ENCODE data around the gene ANKRD53. TPM values are rescaled to one million over a fixed set of nuclear protein-coding genes. Genes with fewer than 3 reads are reported as not detected.

Gene ANKRD53
- polyA plus RNA-seq (2013, experiment 1 of 2), result 0.33 TPM
- 0.35 TPM for polyA plus RNA-seq (2013, experiment 2 of 2)

DNA sequence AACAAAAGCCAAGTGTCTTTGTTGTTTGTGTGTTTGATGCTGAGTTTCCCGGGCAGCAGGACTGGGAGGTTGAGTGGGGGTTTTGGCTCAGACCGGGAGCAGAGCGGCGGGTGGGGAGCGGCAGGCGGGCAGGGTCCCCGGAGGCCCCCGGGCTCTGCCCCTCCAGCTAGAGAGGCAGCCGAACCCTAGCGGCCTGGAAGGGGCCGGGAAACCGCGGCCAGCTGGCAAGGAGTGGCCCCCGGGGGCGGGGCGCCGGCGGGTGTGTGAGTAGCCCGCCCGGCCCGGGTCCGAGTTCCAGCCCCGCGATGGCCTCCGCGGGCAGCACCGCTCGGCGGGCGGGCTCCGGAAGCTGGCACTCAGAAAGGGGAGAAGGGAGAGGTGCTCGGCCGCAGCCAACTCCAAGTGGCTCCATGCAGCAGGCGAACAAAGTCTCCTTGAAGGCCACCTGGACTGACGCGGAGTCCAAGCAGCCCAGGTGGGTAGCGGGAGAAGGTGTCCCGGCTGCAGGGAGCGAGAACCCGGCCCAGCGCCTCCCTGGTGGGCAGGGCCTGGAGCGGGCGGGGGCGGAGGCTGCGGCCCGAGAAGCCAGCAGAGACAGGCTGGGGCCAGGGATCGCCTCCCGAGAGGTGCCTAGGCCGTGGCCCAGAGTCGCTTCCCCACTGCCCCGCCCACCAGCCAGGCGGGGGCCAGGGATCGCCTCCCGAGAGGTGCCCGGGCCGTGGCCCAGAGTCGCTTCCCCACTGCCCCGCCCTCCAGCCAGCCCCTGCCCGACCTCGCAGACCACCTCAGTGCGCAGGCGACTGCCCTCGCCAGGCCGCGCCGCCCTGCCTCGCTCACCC is at the start of gene ANKRD53:
TSS of gene ANKRD53 (plus strand) at position 290 of the 839 bp plus-strand sequence. CDS start at position 306, 16 bp downstream.
- peak; percentile 51 for DNase-seq (ENCODE audit: low spot score)
- no peaks in the 10 kb centered on the region for H3K9me3 ChIP-seq (replicated peaks in 1 of 2; ENCODE audit: control insufficient read depth in 2 of 2, insufficient read depth in 1 of 2, low read depth in 1 of 2, low read length in 2 of 2)
- H3K14ac ChIP-seq (ENCODE audit: low read length), result no peak within 1 kb of the TSS
- H3K23ac ChIP-seq (ENCODE audit: low read depth, low read length, poor library complexity), result peak within 1 kb of the TSS; percentile 25
- no peak within 1 kb of the TSS for H2AFZ ChIP-seq (ENCODE audit: low read length)
- H2AK5ac ChIP-seq (ENCODE audit: low read depth, low read length), result peak within 1 kb of the TSS; percentile 28
- H2BK12ac ChIP-seq (ENCODE audit: low read length), result no peak within 1 kb of the TSS
- peaks cover 0 to 7% (median 0%) of the 10 kb centered on the region in 3 experiments for H3K27me3 ChIP-seq (ENCODE audit: control insufficient read depth in 3 of 3, insufficient read depth in 3 of 3, low read depth in 1 of 3, low read length in 3 of 3)
- no peaks in the 10 kb centered on the region for H3K79me1 ChIP-seq (ENCODE audit: low read depth, low read length)
- no peaks in the 10 kb centered on the region for H3K36me3 ChIP-seq (replicated peaks in 1 of 2; ENCODE audit: control insufficient read depth in 2 of 2, insufficient read depth in 2 of 2, low read length in 2 of 2)
- peak within 1 kb of the TSS; percentile 18 for H3K4ac ChIP-seq (ENCODE audit: low read length)
- no CpG with 5 or more reads among the region's 67 CpGs for WGBS, 2 donors (ENCODE audit: extremely low coverage in 2 of 2, insufficient read length in 2 of 2, insufficient replicate concordance in 1 of 2)
- H3K18ac ChIP-seq (ENCODE audit: low read length), result peak within 1 kb of the TSS; percentile 95
- H3K4me3 ChIP-seq (ENCODE audit: low read length in 2 of 2), result peak within 1 kb of the TSS in 1 of 2 donors; percentile 79
- H3K27ac ChIP-seq (replicated peaks; ENCODE audit: low read length), result no peak within 1 kb of the TSS
- peaks cover 5 to 11% of the 10 kb centered on the region in 2 donors for H3K4me1 ChIP-seq (ENCODE audit: control insufficient read depth in 2 of 2, insufficient read depth in 1 of 2, low read depth in 1 of 2, low read length in 2 of 2)
- peak within 1 kb of the TSS; percentile 100 for H3K4me2 ChIP-seq (ENCODE audit: insufficient read depth, low read length, poor library complexity, severe bottlenecking)
- H3K9ac ChIP-seq (ENCODE audit: low read depth, low read length, poor library complexity), result peak within 1 kb of the TSS; percentile 85
- H2BK15ac ChIP-seq (ENCODE audit: low read length), result no peak within 1 kb of the TSS
- no peak within 1 kb of the TSS for H2BK5ac ChIP-seq (ENCODE audit: low read length)
- peak within 1 kb of the TSS; percentile 9 for H2BK120ac ChIP-seq (ENCODE audit: low read depth, low read length)
- no peak within 1 kb of the TSS for H4K91ac ChIP-seq (ENCODE audit: low read depth, low read length, poor library complexity)
- H4K8ac ChIP-seq (ENCODE audit: low read depth, low read length), result no peak within 1 kb of the TSS

GRCh38 chr2:70930371-70931329 is 47.8 kb upstream of the ANKRD53 start:
- no peak overlapping the region for H3K4me3 ChIP-seq (ENCODE audit: low read length in 2 of 2)
- no peak overlapping the region for H3K14ac ChIP-seq (ENCODE audit: low read length)
- peak overlapping the region; percentile 25 for H2BK12ac ChIP-seq (ENCODE audit: low read length)
- no peaks in the 10 kb centered on the region for H3K27me3 ChIP-seq (ENCODE audit: control insufficient read depth in 3 of 3, insufficient read depth in 3 of 3, low read depth in 1 of 3, low read length in 3 of 3)
- no peak overlapping the region for H2AFZ ChIP-seq (ENCODE audit: low read length)
- no peaks in the 10 kb centered on the region for H3K79me1 ChIP-seq (ENCODE audit: low read depth, low read length)
- no CpG with 5 or more reads among the region's 4 CpGs for WGBS, 2 donors (ENCODE audit: extremely low coverage in 2 of 2, insufficient read length in 2 of 2, insufficient replicate concordance in 1 of 2)
- H3K9ac ChIP-seq (ENCODE audit: low read depth, low read length, poor library complexity), result no peak overlapping the region
- H3K27ac ChIP-seq (replicated peaks; ENCODE audit: low read length), result no peak overlapping the region
- H3K4me2 ChIP-seq (ENCODE audit: insufficient read depth, low read length, poor library complexity, severe bottlenecking), result no peak overlapping the region
- H3K36me3 ChIP-seq (replicated peaks in 1 of 2; ENCODE audit: control insufficient read depth in 2 of 2, insufficient read depth in 2 of 2, low read length in 2 of 2), result peaks cover 0 to 38% of the 10 kb centered on the region in 2 donors
- no peak overlapping the region for H4K91ac ChIP-seq (ENCODE audit: low read depth, low read length, poor library complexity)
- no peak overlapping the region for H4K8ac ChIP-seq (ENCODE audit: low read depth, low read length)
- H3K18ac ChIP-seq (ENCODE audit: low read length), result peak overlapping the region; percentile 55
- no peak overlapping the region for H2BK120ac ChIP-seq (ENCODE audit: low read depth, low read length)
- no peak overlapping the region for H2BK5ac ChIP-seq (ENCODE audit: low read length)
- no peaks in the 10 kb centered on the region for H3K9me3 ChIP-seq (replicated peaks in 1 of 2; ENCODE audit: control insufficient read depth in 2 of 2, insufficient read depth in 1 of 2, low read depth in 1 of 2, low read length in 2 of 2)
- H3K4me1 ChIP-seq (ENCODE audit: control insufficient read depth in 2 of 2, insufficient read depth in 1 of 2, low read depth in 1 of 2, low read length in 2 of 2), result peaks cover 5 to 7% of the 10 kb centered on the region in 2 donors
- peak overlapping the region; percentile 38 for H2BK15ac ChIP-seq (ENCODE audit: low read length)
- H3K23ac ChIP-seq (ENCODE audit: low read depth, low read length, poor library complexity), result peak overlapping the region; percentile 25
- no peak overlapping the region for H3K4ac ChIP-seq (ENCODE audit: low read length)
- peak overlapping the region; percentile 60 for H2AK5ac ChIP-seq (ENCODE audit: low read depth, low read length)
- DNase-seq (ENCODE audit: low spot score), result no peak

- Histone ChIP-seq H3K4me3 (ENCODE audit: low read length in 2 of 2) (no peak overlapping the region), H3K18ac (ENCODE audit: low read length) (peak overlapping the region; percentile 58), H3K4me1 (ENCODE audit: control insufficient read depth in 2 of 2, insufficient read depth in 1 of 2, low read depth in 1 of 2, low read length in 2 of 2) (peaks cover 6 to 13% of the 10 kb centered on the region in 2 donors), H2AK5ac (ENCODE audit: low read depth, low read length) (peak overlapping the region; percentile 60), H3K14ac (ENCODE audit: low read length) (no peak overlapping the region), H2BK5ac (ENCODE audit: low read length) (no peak overlapping the region), H4K91ac (ENCODE audit: low read depth, low read length, poor library complexity) (no peak overlapping the region), H3K27me3 (ENCODE audit: control insufficient read depth in 3 of 3, insufficient read depth in 3 of 3, low read depth in 1 of 3, low read length in 3 of 3) (no peaks in the 10 kb centered on the region), H3K9me3 (replicated peaks in 1 of 2; ENCODE audit: control insufficient read depth in 2 of 2, insufficient read depth in 1 of 2, low read depth in 1 of 2, low read length in 2 of 2) (no peaks in the 10 kb centered on the region), H3K9ac (ENCODE audit: low read depth, low read length, poor library complexity) (no peak overlapping the region), H3K4ac (ENCODE audit: low read length) (no peak overlapping the region), H3K4me2 (ENCODE audit: insufficient read depth, low read length, poor library complexity, severe bottlenecking) (no peak overlapping the region), H2AFZ (ENCODE audit: low read length) (no peak overlapping the region), H3K36me3 (replicated peaks in 1 of 2; ENCODE audit: control insufficient read depth in 2 of 2, insufficient read depth in 2 of 2, low read length in 2 of 2) (peaks cover 0 to 30% of the 10 kb centered on the region in 2 donors), H2BK120ac (ENCODE audit: low read depth, low read length) (no peak overlapping the region), H3K27ac (replicated peaks; ENCODE audit: low read length) (no peak overlapping the region), H3K79me1 (ENCODE audit: low read depth, low read length) (no peaks in the 10 kb centered on the region), H2BK12ac (ENCODE audit: low read length) (no peak overlapping the region), H2BK15ac (ENCODE audit: low read length) (peak overlapping the region; percentile 31), H3K23ac (ENCODE audit: low read depth, low read length, poor library complexity) (peak overlapping the region; percentile 7), H4K8ac (ENCODE audit: low read depth, low read length) (no peak overlapping the region)
- WGBS, 2 donors (ENCODE audit: extremely low coverage in 2 of 2, insufficient read length in 2 of 2, insufficient replicate concordance in 1 of 2), result no CpG with 5 or more reads among the region's 9 CpGs
- DNase-seq (ENCODE audit: low spot score), result no peak
Measured at GRCh38 chr2:70931376-70932000, 46.9 kb upstream of the ANKRD53 start.

Measured in neuronal stem cell (in vitro differentiated cells).